MM.1S (cell line): ENCODE results near the gene CYB5R4.

Experiments
- CTCF ChIP-seq: fragments of 300-600 bp; sonication (generic); IDR thresholded peaks from 2 replicates; pipeline ENCODE4 v1.5.1; 2016; ENCODE audit warnings: antibody characterized with exemption, low read length, mixed read lengths
- EZH2 ChIP-seq: fragments of 300-600 bp; sonication (generic); optimal IDR thresholded peaks from 2 replicates; pipeline ENCODE3; 2017; ENCODE audit warnings: low read depth, mild to moderate bottlenecking, antibody characterized with exemption, low read length, mixed read lengths
- EZH2phosphoT487 ChIP-seq: fragments of 300-600 bp; sonication (generic); IDR thresholded peaks from 2 replicates; pipeline ENCODE4 v1.6.1; 2018; ENCODE audit warnings: antibody characterized with exemption, low read length

GRCh38 chr6:83875843-83876242, 16.4 kb downstream of the CYB5R4 start:
- no peak for TF ChIP-seq EZH2phosphoT487
- no peak for TF ChIP-seq CTCF
- TF ChIP-seq EZH2 = no peak
